EH (cell line): ENCODE data around the gene KMT5C.

Experiments used
- DNase-seq: peaks from one replicate; pipeline ENCODE4 v3.0.0-alpha.2; 2015; ENCODE audit warnings: low read depth

Gene KMT5C

DNA sequence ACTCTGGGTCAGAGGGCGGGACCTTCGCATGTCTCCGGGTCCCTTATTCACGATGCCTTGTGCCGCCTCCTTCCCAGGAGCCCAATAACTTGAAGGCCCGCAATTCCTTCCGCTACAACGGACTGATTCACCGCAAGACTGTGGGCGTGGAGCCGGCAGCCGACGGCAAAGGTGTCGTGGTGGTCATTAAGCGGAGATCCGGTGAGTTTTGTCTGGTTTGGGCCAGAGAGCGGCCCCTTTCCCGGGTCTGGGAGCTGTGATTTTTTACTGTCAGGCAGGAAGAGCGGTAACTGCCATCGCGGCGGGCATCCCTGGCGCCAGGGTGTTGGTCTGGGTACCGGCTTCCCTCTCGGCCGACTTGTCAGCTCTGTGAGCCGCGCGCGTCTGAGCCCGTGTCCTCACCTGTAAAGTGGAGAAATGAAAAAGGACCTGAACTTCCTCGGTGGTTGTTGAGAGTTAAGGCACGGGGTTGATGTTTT is 46.9 kb downstream of the KMT5C start:
- no peak for DNase-seq

DNA sequence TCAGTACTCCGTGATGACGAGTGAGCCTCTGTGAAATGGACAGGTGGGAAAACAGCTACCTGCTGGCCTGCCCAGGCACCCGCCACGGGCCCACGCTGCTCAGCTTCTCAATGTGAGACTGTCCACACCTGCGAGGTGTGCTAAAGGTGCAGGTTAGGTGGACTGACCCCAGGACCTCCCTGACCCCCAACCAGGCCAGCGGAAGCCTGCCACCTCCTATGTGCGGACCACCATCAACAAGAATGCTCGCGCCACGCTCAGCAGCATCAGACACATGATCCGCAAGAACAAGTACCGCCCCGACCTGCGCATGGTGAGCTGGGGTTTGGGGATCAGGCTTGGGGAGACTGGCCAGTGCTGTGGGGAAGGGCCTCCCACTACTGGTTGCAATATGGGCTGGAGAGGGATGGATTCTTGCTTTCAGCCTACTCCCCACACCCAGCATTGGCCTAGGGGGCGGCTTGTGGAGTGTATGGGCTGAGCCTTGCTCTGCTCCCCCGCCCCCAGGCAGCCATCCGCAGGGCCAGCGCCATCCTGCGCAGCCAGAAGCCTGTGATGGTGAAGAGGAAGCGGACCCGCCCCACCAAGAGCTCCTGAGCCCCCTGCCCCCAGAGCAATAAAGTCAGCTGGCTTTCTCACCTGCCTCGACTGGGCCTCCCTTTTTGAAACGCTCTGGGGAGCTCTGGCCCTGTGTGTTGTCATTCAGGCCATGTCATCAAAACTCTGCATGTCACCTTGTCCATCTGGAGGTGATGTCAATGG is 48.2 kb downstream of the KMT5C start:
- DNase-seq = no peak

DNA sequence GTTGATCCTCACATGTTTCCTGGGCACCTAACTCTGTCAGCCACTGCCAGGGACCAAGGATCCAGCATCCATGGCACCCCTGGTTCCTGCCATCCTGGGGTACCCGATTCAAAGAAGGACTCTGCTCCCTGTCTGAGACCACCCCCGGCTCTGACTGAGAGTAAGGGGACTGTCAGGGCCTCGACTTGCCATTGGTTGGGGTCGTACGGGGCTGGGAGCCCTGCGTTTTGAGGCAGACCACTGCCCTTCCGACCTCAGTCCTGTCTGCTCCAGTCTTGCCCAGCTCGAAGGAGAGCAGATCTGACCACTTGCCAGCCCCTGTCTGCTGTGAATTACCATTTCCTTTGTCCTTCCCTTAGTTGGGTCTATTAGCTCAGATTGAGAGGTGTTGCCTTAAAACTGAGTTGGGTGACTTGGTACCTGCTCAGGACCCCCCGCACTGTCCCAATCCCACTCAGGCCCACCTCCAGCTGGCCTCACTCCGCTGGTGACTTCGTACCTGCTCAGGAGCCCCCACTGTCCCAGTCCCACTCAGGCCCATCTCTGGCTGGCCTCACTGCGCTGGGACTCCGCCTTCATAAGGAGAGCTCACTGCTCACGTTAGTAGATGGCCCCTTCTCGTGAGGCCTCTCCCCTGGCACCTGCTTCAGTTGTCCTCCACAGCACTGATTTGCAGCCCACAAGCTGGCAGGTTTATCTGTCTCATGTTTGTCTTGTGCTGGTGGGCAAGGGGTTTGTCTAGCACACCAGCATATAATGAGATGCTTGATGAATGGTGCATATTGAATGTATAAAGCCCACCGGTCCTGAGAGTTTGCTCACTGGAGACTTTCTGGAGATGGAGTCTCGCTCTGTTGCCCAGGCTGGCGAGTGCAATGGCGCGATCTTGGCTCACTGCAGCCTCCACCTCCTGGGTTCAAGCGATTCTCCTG is 50.0 kb downstream of the KMT5C start:
- no peak for DNase-seq

DNA sequence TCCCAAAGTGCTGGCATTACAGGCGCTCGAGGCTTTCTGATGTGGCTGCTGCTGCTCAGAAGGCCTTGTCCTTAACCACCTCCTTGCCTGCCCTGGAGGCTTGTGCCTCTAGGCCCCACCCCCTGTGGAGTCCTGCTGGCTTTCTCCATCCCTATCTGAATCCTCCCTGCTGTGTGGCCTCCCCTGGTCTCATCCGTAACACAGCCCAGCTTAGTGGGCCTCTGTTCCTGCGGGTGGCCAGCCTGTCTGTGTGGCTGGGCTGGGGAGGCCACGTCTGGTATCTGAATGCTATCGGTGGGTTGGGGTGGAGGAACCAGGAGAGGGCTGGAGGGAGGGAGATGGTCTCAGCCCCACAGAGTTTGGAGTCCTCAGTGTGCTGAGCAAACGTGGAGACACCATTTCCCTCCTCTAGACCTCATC is 50.8 kb downstream of the KMT5C start:
- peak; percentile 39 for DNase-seq

DNA sequence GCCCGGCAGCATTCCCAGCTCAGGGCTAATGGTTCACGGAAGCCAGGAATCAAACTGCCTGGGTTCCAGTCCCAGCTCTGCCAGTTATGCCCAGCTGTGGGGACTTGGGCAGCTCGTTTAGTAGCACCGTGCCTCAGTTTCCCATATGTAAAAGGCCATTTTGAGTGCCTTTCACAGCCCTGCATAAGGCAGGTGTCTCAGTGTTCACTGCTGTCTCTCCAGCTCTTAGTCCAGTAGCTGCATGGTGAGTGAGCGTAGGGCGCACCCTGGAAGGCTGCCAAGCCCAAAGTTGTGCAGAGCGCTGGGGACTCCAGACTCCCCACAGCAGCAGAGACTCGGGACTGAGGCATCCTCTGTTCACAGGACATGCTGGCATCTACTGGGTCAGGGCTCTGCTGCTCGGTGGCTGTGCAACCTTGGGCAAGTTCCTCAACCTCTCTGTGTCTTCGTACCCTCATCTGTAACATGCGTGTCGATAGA is 51.6 kb downstream of the KMT5C start:
- DNase-seq = no peak

DNA sequence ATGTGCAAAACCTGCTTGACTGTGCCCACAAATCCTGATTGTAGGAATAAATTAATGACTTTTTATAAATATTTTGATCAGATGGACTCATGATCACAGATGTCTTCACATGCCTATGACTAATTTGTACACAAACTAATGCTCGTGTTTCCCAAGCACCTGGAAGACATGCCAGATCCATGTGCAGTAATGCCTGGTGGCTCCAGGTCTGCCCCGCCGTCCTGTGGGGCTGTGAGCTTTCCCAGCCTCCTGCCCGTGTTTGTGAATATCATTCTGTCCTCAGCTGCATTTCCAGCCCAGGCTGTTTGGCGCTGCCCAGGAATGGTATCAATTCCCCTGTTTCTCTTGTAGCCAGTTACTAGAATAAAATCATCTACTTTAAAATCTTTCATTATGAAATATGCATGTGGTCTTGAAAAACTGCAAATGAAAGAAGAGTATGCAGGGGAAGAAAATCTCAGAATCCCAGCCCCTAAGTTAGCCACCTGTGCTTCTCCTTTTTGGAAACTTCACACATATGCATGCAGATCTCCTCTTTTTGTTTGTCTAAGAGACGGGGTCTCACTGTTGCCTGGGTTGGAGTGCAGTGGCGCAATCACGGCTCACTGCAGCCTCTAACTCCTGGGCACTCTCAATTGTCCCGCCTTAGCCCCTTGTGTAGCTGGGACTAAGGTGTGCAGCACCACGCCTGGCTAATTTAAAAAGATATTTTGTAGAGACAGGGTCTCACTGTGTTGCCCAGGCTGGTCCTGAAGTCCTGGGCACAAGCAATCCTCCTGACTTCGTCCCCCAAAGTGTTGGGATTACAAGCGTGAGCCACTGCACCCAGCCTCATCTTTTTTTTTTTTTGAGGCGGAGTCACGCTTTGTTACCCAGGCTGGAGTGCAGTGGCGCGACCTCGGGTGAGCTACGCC is 52.3 kb downstream of the KMT5C start:
- peak; percentile 31 for DNase-seq

DNA sequence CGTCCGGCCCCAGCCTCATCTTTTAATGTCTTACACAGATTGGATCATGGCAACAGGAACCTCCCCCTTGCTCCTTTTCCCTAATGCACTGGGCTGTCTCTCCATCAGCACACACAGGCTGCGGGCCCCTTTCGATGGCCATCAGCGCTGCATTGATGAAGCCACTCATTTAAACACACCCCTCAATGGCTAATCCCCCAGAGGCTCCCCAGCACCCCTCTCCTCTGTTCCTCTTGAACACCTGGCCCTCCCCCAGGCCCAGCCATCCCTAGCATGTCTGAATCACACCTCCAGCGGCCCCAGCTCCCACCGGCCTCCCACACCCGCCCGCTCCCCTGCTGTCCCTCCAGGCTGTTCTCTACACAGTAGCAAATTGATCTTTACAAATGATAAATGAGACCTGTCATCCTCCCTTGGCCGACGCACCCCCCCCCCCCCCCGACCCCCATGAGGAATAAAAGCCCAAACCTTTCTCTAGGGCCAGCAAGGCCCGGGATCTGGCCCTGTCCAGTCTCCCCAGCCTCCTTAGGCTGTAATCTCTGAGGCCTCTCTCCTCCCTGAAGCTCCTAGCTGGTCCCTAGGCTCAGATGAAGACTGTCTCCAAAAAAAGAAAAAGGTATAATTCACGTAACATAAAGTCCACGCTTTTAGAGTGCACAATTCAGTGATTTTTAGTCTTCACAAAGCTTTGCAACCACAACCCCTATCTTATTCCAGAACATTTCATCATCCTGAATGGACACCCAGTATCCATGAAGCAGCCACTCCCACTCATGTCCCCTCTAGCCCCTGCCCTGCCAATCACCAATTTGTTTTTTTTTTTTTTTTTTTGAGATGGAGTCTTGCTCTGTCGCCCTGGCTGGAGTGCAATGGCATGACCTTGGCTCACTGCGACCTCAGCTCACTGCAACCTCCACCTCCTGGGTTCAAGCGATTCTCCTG is 53.4 kb downstream of the KMT5C start:
- no peak for DNase-seq
